ENCODE data around the gene MROH2A.

DNA sequence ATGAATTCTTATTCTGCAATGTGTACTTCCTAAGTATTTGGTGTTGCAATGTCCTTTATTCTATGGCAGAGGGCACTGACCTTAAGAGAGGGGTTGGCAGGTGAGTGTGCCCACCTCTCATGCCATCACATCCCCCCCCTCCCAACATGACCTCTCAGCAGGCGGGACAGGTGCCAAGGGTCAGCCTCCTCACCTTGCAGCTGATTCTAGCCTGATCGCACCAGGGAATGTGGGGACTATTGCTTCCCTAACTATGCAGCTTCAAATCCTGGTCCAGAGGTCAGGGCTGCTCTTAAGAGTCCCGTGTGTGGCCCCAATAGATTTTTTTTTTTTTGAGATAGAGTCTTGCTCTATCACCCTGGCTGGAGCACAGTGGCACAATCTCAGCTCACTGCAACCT, 66.7 kb downstream of the MROH2A start:
- TF ChIP-seq RFX5 (IDR thresholded peaks at IDR 0.05; ENCODE audit: low read depth, low read length) (no peak), U2AF2 (optimal IDR thresholded peaks at IDR 0.05; ENCODE audit: low read depth, low read length) (no peak), TCF7 (IDR thresholded peaks at IDR 0.05; ENCODE audit: borderline replicate concordance) (no peak), STAT5B (CRISPR knock-in tag; IDR thresholded peaks at IDR 0.05) (no peak), TBL1XR1 (IDR thresholded peaks at IDR 0.05; ENCODE audit: low read length in 2 of 2) (no peak), ZBTB7A (IDR thresholded peaks at IDR 0.05; ENCODE audit: borderline replicate concordance, control insufficient read depth, low read depth, low read length) (no peak), EZH2 (IDR thresholded peaks at IDR 0.05; ENCODE audit: borderline replicate concordance, low read depth, low read length) (no peak), KLF10 (CRISPR knock-in tag; IDR thresholded peaks at IDR 0.05) (no peak)
- TF ChIP-seq, protein P1, sequence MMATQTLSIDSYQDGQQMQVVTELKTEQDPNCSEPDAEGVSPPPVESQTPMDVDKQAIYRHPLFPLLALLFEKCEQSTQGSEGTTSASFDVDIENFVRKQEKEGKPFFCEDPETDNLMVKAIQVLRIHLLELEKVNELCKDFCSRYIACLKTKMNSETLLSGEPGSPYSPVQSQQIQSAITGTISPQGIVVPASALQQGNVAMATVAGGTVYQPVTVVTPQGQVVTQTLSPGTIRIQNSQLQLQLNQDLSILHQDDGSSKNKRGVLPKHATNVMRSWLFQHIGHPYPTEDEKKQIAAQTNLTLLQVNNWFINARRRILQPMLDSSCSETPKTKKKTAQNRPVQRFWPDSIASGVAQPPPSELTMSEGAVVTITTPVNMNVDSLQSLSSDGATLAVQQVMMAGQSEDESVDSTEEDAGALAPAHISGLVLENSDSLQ (IDR thresholded peaks at IDR 0.05) = no peak
